ENCODE measurements around the gene MCM9.

MCM9 gene

DNA sequence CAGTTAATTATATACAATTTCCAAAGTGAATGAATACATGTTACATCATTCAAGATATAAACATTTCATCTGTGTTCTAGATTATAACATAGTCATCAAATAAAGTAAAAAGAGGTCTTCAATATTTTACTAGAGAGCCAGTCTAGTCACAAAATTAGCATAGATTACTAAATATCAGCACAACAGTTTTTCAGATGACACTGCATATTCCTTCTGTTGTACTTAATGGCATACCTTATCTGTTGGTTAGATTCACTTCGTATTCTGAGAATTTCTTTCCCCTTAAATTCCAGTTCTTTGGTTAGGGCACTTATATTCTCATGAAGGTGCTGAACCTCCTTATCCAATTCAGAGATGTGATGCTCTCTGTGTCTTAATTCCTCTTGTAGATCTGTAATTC is 39.8 kb upstream of the MCM9 start:
- H3K4me3 ChIP-seq (replicated peaks; ENCODE audit: low read depth, low read length): no peak overlapping the region
- H3K36me3 ChIP-seq (ENCODE audit: control insufficient read depth, insufficient read depth, low read length): no peaks in the 10 kb centered on the region
- DNase-seq (ENCODE audit: extremely low read depth, insufficient read length): no peak
- no peaks in the 10 kb centered on the region for H3K27me3 ChIP-seq (replicated peaks; ENCODE audit: control insufficient read depth, insufficient read depth, low read length)
- TF ChIP-seq CTCF (IDR thresholded peaks at IDR 0.05; ENCODE audit: insufficient read depth, low read length, poor library complexity, severe bottlenecking): no peak

- no peaks in the 10 kb centered on the region for H3K36me3 ChIP-seq (ENCODE audit: control insufficient read depth, insufficient read depth, low read length)
- TF ChIP-seq CTCF (IDR thresholded peaks at IDR 0.05; ENCODE audit: insufficient read depth, low read length, poor library complexity, severe bottlenecking): no peak
Measured at GRCh38 chr6:118971682-118972081, 36.7 kb upstream of the MCM9 start.

GRCh38 chr6:118970866-118971265 is 35.9 kb upstream of the MCM9 start:
- no peaks in the 10 kb centered on the region for H3K27me3 ChIP-seq (replicated peaks; ENCODE audit: control insufficient read depth, insufficient read depth, low read length)
- no peak overlapping the region for H3K4me3 ChIP-seq (replicated peaks; ENCODE audit: low read depth, low read length)
- no peaks in the 10 kb centered on the region for H3K36me3 ChIP-seq (ENCODE audit: control insufficient read depth, insufficient read depth, low read length)
- no peak for TF ChIP-seq CTCF (IDR thresholded peaks at IDR 0.05; ENCODE audit: insufficient read depth, low read length, poor library complexity, severe bottlenecking)
- DNase-seq (ENCODE audit: extremely low read depth, insufficient read length): no peak

More at GRCh38 chr6:118971682-118972081, 36.7 kb upstream of the MCM9 start:
- Histone ChIP-seq H3K4me3 (replicated peaks; ENCODE audit: low read depth, low read length) (no peak overlapping the region), H3K27me3 (replicated peaks; ENCODE audit: control insufficient read depth, insufficient read depth, low read length) (no peaks in the 10 kb centered on the region)
- DNase-seq (ENCODE audit: extremely low read depth, insufficient read length): no peak

- TF ChIP-seq CTCF (IDR thresholded peaks at IDR 0.05; ENCODE audit: insufficient read depth, low read length, poor library complexity, severe bottlenecking): no peak
- Histone ChIP-seq H3K4me3 (replicated peaks; ENCODE audit: low read depth, low read length) (no peak overlapping the region), H3K27me3 (replicated peaks; ENCODE audit: control insufficient read depth, insufficient read depth, low read length) (no peaks in the 10 kb centered on the region), H3K36me3 (ENCODE audit: control insufficient read depth, insufficient read depth, low read length) (no peaks in the 10 kb centered on the region)
- no peak for DNase-seq (ENCODE audit: extremely low read depth, insufficient read length)
Measured at GRCh38 chr6:118968416-118968815, 33.5 kb upstream of the MCM9 start.

DNA sequence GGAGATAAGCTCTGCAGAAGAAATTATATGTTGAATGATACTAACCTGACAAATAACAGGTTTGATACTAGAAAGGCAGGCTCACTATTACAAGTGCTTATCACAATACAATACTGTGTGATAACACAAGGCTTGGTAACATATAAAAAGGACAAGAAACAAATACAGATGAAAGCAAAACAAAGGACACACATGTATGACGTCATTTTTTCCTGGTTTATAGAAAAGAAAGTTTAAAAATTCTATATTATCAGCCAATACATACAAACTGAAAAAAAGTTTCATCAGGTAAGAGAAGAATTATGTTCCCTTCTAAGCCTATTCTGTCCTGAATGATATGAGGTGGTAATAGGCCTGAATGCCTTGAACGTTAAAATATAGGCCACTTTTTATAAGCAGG is 32.3 kb upstream of the MCM9 start:
- no peaks in the 10 kb centered on the region for H3K36me3 ChIP-seq (ENCODE audit: control insufficient read depth, insufficient read depth, low read length)
- H3K27me3 ChIP-seq (replicated peaks; ENCODE audit: control insufficient read depth, insufficient read depth, low read length): no peaks in the 10 kb centered on the region
- TF ChIP-seq CTCF (IDR thresholded peaks at IDR 0.05; ENCODE audit: insufficient read depth, low read length, poor library complexity, severe bottlenecking): no peak
- DNase-seq (ENCODE audit: extremely low read depth, insufficient read length): no peak
- no peak overlapping the region for H3K4me3 ChIP-seq (replicated peaks; ENCODE audit: low read depth, low read length)

GRCh38 chr6:118965843-118966370 is 30.9 kb upstream of the MCM9 start:
- no peak for DNase-seq (ENCODE audit: extremely low read depth, insufficient read length)
- Histone ChIP-seq H3K27me3 (replicated peaks; ENCODE audit: control insufficient read depth, insufficient read depth, low read length) (no peaks in the 10 kb centered on the region), H3K36me3 (ENCODE audit: control insufficient read depth, insufficient read depth, low read length) (no peaks in the 10 kb centered on the region), H3K4me3 (replicated peaks; ENCODE audit: low read depth, low read length) (no peak overlapping the region)
- no peak for TF ChIP-seq CTCF (IDR thresholded peaks at IDR 0.05; ENCODE audit: insufficient read depth, low read length, poor library complexity, severe bottlenecking)
